Epidermal melanocyte (primary cell): Measurements from ENCODE around the gene KISS1R.
A peak's percentile ranks its signal among the peaks of the same experiment; 100 is the strongest.

Experiments
- DNase-seq: peaks from one replicate; pipeline ENCODE4 v3.0.0; 2011; ENCODE audit warnings: low spot score; ENCODE audit not compliant: insufficient read length

The KISS1R gene

DNA sequence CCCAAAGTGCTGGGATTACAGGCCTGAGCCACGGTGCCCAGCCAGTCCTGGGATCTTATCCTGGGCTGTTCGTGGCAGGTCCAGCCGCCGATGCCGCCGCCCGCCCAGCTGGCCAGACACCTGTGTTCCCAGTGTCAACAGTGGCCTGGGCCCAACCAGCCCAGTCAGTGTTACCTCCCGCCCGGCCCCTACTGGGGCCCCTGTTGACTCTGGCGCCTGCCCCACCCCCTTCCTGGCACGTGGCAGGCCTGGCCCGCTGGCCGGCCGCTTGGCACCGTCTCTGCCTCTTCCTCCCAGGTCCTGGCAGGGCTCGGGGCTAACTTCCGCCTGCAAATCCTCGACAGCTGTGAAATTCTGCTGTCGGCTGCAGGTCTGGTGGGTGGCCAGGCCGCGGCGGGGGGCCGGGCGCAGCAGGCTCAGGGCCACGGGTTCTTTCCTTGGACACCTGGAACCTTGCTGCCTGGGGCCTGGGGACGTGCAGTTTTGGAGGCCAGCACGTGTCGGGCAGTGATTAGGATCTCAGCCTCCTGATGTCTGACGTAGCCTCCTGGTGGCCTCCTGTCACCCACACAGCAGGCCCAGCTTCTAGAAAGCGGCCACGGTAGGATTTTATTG lies 17.8 kb downstream of the KISS1R start:
- peak; percentile 82 for DNase-seq

DNA sequence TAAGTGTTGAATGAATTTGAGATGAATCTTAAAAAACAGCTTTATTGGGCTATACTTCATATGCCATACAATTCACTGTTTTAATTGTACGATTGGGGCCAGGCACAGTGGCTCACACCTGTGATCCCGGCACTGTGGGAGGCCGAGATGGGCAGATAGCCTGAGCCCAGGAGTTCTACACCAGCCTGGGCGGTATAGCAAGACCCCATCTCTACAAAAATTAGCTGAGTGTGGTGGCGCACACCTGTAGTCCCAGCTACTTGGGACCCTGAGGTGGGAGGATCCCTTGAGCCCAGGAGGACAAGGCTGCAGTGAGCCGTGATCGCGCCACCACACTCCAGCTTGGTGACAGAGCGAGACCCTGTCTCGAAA lies 19.0 kb downstream of the KISS1R start:
- no peak for DNase-seq

DNA sequence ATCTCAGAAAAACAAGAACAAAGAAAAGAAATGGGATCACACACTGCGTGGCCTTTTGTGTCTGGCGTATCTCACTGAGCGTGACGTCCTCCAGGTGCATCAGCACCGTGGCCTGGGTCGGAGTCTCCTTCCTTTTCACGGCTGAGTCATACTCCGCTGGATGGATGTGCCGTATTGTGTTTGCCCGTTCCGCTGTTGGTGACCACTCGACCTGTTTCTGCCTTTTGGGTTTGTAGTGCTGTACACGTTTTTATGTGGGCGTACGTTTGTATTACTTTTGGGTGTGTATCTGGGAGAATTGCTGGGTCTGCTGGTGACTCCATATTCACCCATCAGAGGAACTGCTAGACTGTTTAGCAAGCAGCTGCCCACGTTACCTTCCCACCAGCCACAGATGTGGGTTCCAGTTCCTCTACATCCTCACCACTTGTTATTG lies 20.1 kb downstream of the KISS1R start:
- DNase-seq, result no peak

DNA sequence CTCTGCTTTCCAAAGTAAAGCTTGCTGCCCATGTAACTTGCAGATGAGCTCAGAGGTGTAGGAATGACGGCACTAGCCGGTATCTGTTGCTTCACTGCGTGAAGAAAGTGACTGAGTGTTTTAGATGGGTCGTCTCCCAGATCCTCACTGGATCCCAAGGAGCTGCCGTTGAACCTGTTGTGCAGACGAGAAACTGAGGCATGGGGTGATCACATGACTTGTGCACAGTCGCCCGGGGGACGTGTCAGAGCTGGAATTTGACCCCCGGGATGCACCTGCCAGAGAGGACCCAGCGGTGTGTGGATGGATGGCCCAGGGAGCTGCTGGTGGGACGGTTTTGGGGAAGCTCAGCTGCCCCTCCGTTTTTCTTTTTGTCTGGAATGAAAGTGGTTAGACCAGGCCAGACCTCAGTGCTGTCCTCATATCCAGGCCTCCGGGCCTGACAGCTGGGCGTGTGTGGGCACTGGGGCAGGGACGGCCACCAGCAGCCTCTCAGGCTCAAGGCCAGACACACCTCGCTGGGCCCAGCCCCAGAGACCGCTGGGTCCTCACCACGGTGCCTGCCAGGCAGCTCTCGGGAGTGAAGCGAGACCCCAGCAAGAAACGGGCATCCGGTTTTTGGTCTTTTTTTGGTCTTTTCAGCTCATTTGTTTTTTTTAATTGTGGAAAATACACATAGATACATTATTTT lies 21.2 kb downstream of the KISS1R start:
- DNase-seq, result no peak

DNA sequence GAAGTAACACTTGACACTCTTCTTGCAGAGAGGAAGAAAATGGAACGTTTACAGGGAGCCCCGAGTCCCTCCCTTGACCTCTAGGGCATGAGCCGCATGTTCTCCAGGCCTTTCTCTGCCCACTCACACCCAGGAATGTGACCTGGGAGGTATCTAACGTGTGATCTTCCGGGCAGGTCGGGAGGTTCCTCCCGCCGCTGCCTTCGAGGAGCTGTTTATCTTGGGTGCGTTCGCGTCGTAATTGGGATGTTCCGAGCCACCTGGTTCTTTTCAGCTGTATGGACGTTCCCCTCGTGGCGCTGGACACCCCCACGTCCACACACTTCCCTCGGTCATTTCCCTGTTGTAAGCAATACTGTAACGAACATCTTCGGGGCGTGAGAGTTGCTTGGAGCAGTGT lies 22.3 kb downstream of the KISS1R start:
- no peak for DNase-seq

DNA sequence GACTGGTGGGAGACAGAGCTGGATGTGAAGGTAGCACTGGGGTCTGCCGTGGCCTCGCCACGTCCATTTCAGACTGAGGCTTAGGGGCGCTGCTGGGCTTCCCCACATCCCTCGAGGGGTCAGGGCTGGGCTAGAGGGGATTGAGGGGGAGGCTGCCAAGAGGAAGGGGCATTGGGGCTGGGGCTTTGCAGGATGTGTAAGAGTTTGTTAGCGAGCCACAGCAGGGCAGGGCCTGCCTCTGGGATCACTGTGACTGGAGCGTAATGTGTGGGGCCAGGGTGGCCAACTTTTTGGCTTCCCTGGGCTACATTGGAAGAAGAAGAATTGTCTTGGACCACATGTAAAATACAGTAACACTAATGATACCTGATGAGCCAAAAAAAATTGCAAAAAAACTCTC lies 22.8 kb downstream of the KISS1R start:
- no peak for DNase-seq

DNA sequence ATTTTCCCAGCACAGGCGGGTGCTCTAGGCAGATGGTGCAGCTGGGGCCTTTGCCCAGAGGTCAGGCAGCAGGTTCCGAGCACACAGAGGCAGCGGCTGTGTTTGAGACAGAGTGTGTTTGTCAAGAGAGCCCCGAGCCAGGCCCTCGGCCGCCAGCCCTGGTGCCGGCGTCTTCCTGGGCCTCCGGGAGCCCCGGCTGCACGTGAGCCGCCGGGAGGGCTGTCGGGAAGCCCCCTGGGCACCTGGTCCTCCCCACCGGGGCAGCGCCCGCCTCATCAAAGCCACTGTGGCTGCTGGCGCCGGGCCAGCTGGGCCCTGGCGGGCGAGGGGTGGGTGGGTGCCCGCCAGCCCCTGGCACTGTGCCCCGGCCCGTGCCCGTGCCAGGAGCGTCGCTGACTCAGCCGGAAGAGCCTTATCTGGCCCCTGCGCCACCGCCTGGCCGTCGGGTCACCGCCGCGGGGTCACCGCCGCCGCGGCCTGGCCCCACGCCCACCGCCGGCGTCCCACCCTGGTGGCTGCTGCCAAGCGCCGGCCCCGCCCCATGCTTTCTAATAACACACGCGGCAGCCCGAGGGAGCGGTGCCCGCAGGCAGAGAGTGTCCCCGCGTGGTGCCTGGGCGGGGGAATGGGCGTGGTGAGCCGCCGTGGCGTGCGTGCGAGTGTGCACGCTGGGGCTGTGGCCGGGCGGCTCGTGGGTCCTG lies 23.6 kb downstream of the KISS1R start:
- peak; percentile 85 for DNase-seq

DNA sequence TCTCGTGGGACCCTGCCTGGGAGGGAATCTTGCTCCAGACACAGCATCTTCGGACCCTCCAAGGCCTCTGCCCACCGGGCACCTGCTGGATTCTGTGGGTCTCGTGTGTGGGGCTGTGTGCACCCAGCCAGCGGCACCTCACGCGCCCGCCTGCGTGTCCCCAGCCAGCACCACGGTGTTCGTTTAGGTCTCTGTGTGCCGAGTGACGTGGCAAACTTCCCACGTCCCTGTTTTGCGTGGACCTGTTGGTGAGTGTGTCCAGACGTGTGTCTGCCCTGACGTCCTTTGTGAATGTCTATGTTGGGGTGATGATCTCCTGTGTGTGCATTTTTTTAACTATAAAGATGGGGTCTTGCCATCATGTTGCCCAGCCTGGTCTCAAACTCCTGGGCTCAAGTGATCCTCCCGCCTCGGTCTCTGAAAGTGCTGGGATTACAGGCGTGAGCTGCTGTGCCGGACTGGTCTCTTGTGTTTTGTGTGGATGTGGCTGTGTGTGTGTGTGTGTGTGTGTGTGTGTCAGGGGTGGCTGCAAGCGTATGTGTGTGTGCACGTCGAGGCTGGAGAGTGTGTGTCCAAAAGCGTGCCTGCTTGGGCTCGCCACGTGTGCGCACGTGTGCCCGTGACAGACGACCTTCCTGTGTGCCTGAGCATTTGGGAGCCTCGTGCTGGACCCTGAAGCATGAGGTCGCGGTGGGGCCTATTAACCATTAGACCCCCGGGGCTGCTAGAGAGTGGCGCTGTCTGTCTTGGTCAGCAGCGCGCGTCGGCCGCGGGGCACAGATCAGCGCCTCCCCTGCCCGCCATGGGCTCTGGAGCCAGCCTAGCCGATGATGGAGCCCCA lies 24.4 kb downstream of the KISS1R start:
- no peak for DNase-seq

DNA sequence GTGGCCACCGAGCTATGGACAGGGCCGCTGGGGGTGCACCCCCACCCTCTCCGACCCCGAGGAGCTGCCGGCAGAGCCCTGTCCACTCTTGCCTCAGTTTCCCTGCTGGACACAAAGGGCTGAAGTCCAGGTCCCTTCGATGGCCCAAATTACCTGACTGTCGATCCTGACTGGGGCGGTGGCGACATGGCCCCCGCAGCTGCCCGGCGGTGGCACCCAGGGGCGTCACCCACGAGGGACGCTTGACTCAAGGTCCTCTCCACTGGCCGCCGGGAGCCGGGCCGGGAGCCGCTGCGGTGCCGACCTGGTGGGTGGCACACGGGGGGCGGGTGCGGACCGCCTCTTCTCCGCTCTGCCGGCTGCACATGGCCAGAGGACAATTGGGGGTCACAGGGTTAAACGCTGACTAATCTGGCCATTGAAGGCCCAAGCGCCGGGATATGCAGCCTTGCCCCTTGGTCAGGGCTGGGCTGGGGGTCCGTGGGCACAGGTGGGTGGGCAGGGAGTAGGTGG lies 25.1 kb downstream of the KISS1R start:
- no peak for DNase-seq

DNA sequence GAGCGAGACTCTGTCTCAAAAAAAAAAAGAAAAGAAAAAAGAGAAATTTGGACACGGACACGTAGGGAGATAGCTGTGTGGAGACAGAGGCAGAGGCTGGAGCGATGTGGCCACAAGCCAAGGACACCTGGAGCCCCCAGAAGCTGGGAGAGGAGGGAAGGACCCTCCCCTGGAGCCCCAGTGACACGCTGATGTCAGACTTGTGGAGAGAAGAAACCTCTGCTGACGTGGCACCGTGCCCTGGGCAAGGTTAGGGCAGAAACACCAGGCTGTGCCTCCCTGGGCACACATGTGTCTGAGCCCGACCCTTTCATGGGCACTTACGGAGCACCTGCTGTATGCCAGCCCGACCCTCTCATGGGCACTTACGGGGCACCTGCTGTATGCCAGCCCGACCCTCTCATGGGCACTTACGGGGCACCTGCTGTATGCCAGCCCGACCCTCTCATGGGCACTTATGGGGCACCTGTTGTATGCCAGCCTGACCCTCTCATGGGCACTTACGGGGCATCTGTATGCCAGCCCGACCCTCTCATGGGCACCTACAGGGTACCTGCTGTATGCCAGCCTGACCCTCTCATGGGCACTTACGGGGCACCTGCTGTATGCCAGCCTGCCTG lies 26.5 kb downstream of the KISS1R start:
- no peak for DNase-seq

DNA sequence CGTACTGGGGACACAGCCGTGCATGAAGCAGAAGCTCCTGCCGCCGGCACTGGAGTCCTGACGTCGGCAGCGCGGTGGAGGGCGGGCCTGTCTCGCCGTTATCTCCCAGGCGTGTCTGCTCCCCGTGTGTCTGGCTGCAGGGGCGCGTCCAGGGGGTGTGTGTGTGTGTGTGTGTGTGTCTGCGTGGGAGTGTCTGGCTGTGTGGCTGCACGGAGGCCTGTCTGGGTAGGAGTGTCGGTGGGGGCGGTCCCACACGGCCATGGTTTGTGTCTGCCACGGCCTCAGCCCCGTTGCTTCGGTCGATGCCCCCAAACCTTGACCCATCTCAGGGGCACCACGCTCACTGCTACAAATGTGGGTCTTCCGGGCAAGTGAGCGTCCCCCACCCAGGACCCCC lies 27.0 kb downstream of the KISS1R start:
- no peak for DNase-seq

DNA sequence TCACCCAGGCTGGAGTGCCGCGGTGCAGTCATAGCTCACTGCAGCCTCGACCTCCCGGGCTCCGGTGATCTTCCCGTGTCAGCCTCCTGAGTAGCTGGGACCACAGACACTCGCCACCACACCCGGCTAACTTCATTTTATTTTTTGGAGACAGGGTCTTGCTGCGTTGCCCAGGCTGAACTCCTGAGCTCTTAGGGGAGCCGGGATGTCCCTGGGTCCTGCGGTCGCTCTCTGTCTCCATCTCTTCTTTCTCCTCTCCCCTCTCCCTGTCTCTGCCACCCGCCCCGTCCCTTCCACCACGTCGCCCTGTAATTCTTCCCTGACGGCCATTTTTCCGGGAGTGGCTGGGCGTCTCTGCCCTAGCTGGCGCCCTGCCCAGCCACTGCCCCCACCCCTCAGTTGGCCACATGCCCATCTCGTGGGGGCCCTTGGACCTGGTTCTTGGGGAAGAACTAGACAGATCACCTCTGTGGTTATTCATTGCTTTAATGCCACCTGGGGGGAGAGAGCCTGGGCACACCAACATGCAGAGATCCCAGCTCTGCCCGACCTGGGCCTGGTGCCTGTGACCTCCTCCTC lies 27.6 kb downstream of the KISS1R start:
- DNase-seq, result no peak

DNA sequence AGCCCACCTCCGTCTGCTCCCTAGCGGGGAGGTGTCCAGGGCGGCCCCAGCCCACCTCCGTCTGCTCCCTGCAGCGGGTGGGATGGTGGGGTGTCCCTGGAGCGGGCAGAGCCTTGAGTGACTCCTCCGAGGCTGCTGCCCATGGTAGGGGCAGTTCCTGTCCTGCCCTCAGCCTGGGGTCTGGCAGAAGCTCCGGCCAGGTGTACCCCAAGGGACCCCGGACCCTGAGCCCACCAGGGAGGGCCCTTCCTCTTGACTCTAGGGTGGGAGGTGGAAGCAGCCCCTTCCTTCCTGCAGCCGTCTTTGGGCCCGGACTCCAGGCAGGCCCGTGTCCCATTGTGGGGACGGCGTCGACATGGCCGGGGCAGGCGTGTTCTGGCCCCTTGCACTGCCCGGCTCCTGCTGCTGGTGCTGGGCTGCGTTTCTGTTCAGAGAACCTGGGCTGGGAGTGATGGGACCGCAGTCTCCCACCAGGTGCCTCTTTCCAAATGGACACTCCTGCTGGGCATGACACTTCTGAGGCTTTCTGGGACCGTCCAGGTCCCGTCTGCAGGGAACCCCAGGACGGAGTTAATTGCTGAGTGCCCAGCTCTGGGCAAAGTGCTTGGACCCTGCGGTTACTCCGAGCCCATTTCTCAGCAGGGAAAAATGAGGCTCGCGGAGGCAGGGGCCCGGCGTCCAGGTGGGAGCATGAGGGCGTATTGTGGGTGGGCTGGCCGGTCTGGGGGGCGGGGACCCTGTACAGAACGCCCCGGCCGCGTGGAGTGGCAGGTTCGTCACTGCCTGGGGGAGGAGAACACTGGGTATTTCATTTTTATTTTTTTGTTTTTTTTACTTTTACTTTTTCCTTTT lies 28.5 kb downstream of the KISS1R start:
- no peak for DNase-seq

DNA sequence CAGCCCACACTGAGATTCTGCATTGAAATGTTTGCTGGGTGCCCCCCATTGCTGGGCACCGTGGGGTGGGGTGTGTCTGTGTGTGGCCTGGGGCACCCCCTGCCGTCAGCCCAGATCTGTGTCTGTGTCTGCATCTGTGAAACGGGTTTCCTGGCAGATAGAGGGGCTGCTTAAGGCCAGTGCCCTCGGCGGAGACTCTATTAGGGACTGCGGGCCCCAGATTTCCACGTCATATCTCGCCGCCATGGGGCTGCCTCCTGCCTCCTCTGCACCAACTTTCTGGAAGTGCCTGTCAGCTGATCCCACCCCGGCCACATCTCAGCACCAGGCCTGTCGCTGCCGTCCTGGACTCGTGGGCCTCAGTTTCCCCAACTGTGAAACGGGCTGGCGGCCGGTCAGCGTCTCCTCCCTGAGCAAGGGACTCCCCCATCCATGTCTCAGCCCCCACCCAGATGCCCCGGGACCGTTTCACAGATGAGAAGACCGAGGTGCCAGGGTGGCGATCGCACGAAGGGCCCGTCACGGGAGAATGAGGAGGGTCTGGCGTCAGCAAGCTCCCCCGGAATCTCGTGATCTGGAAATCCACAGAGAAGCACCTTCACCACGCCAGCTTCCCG lies 30.1 kb downstream of the KISS1R start:
- DNase-seq, result no peak

DNA sequence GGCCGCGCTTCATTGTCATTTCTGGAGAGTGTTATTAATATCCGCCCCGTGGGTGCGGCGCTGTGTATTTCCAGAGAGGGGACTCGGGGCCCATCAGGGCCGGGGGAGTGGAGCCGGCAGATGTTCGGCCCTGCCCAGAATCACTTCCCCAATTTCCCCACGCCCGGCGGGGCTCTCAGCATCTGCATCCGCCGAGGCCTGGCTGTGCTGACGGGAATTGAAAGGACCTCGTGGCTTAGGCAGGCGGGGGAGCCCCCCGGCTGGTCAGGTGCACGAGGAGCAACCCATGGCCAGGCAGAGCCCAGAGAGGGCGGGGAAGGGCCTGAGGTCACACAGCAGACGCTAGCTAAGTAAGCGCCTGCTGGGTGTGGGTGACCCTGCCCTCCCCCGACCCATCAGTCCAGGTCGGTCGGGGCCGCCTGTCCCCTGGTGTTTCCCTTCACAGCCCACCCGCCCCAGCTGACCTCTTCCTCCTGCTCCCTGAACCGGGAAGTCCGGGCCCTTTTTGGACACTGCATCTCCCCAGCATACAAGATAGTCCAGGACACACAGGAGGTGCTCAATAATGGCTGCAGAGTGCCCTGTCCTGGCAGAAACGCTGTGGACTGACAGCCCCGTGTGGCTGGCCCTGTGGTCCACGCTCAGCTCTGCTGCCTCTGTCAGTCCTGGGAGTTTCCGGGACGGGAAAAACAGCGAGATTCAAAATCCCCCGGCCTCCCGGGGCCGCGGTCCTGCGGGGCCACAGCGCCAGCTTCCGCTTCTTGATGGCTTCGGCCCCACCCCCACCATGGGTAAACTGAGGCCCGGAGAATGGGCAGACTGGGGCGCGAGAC lies 30.8 kb downstream of the KISS1R start:
- no peak for DNase-seq

DNA sequence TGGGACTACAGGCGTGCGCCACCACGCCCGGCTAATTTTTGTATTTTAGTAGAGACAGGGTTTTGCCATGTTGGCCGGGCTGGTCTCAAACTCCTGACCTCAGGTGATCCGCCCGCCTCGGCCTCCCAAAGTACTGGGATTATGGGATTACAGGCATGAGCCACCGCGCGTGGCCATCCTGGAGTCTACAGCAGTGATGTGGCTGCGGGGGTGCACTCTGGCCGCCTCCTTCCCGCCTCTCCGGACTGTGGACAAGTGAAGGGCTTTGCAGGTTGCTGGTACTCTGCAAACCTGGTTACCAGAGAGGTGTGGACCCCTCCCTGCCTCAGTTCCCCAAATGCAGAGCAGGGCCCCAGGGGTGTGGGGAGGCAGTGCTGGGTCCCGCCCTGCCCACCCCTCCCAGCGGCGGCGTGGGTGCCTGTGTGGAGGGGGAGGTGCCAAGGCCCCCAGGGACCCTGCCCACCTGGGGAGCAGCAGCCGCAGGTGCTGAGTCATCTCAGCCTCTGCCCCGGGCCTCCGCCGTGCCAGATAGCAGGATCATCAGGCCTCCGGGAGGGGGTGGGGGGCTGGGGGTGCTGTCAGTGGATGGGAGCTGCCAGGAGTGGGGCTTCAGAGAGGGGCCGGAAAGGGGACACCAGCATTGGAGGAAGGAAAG lies 31.8 kb downstream of the KISS1R start:
- no peak for DNase-seq

DNA sequence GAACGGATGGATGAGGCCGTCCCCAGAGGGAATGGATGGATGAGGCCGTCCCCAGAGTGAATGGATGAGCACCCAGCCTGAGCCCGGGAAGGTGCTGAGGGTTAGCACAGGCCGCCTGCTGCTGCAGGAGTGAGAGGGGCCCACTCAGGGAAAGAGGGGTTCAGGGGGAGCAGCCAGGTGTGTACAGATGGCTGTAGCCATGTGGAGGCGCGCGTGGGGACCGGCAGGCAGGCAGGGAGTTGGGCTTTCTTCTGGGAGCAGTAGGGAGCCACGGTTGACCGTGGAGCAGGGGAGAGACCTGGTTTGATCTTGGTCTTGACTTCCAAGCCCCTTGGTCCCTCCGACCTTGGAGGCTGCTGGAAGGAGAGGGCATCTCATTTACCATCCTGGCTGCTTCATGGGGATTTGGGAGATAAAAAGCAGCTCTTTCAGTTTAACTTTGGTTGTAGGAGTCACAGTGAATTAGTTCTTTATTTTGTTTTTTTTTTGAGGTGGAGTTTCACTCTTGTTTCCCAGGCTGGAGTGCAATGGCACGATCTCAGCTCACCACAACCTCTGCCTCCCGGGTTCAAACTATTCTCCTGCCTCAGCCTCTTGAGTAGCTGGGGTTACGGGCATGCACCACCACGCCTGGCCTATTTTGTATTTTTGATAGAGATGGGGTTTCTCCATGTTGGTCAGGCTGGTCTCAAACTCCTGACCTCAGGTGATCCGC lies 33.4 kb downstream of the KISS1R start:
- no peak for DNase-seq
